Lower leg skin (tissue), 3 donors: ENCODE data around the gene RELL1.

Experiments used
- CTCF ChIP-seq, 3 donors: fragments of 450-650 bp; IDR thresholded peaks; one replicate each; pipeline ENCODE4 v1.5.1; 2016; ENCODE audit warnings: antibody characterized with exemption in 3 of 3, mild to moderate bottlenecking in 3 of 3, moderate library complexity in 2 of 3
- POLR2A ChIP-seq, 2 donors: fragments of 450-650 bp; IDR thresholded peaks; one replicate each; pipeline ENCODE4 v1.6.1; 2016 to 2017; ENCODE audit warnings: antibody characterized with exemption in 2 of 2, mild to moderate bottlenecking in 1 of 2, moderate library complexity in 1 of 2

DNA sequence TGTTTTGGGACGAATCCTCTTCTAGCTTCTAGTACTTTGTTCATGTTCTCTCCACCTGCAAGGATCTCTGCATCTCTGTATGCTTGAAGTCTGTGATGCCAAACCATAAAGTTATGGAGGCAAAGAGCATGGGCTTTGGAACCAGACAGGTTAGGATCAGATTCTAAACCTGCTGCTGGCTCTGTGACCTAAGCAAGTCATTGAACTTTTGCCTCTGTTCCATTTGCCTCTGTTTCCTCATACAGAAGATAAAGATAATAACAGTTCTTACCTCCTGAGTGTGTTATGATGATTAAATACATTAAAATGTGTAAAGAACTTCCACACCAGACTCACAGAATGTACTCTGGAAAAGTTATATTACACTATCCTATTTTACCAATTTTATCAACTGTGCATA is 41.5 kb upstream of the RELL1 start:
- TF ChIP-seq CTCF (IDR thresholded peaks at IDR 0.05) = no peak
- TF ChIP-seq POLR2A (IDR thresholded peaks at IDR 0.05) = no peak
